Stomach (tissue), 4 donors: Measurements from ENCODE around the gene NAALADL2.

ENCODE experiments used
- EP300 ChIP-seq: sonication (generic); formaldehyde crosslinking; IDR thresholded peaks from one replicate; pipeline ENCODE4 v1.6.1; 2017; ENCODE audit warnings: antibody characterized with exemption
- POLR2A ChIP-seq, 4 donors: fragments of 450-650 bp; IDR thresholded peaks; one replicate each; pipeline ENCODE4 v1.6.1; 2016; ENCODE audit warnings: antibody characterized with exemption in 4 of 4, control low read depth in 2 of 4, mild to moderate bottlenecking in 1 of 4, moderate library complexity in 1 of 4

- no peak for TF ChIP-seq EP300
- no peak for TF ChIP-seq POLR2A (IDR thresholded peaks at IDR 0.05)
Observed at GRCh38 chr3:175187586-175187985, 328.5 kb downstream of the NAALADL2 start.
